Osteoblast (primary cell): Measurements from ENCODE around the gene SRP9. TPM values are rescaled to one million over a fixed set of nuclear protein-coding genes. Genes with fewer than 3 reads are reported as not detected.

Source experiments
- DNase-seq: peaks from one replicate; pipeline ENCODE4 v3.0.0; 2011; ENCODE audit warnings: low spot score, mixed read lengths; ENCODE audit not compliant: insufficient read length; ENCODE audit errors: missing footprints
- H2AFZ ChIP-seq: 2 replicates; pipeline ENCODE4 v1.6.0; 2011; ENCODE audit warnings: mild to moderate bottlenecking, low read length
- H3K27ac ChIP-seq: 2 replicates; pipeline ENCODE4 v1.5.1; 2011; ENCODE audit warnings: mild to moderate bottlenecking, low read depth, low read length, moderate library complexity
- H3K27me3 ChIP-seq: 2 replicates; pipeline ENCODE4 v1.6.0; 2012; ENCODE audit warnings: mild to moderate bottlenecking, control low read depth, inconsistent platforms, low read length, moderate library complexity; ENCODE audit not compliant: insufficient read depth
- H3K36me3 ChIP-seq: 2 replicates; pipeline ENCODE4 v1.5.1; 2011; ENCODE audit warnings: mild to moderate bottlenecking, low read length, control low read depth, moderate library complexity; ENCODE audit not compliant: insufficient read depth
- H3K4me1 ChIP-seq: 2 replicates; pipeline ENCODE4 v1.5.1; 2011; ENCODE audit warnings: mild to moderate bottlenecking, low read length, control low read depth, moderate library complexity; ENCODE audit not compliant: insufficient read depth
- H3K4me2 ChIP-seq: 2 replicates; pipeline ENCODE4 v1.6.0; 2011; ENCODE audit warnings: mild to moderate bottlenecking, low read length; ENCODE audit not compliant: insufficient read depth
- H3K4me3 ChIP-seq: fragments of 200-600 bp; sonication (generic); 3 replicates; pipeline ENCODE4 v1.5.1; 2012; ENCODE audit warnings: mild to moderate bottlenecking, low read length, inconsistent platforms; ENCODE audit not compliant: insufficient read depth
- H3K79me2 ChIP-seq: 2 replicates; pipeline ENCODE4 v1.6.0; 2012; ENCODE audit warnings: mild to moderate bottlenecking, low read length, control low read depth, inconsistent platforms; ENCODE audit not compliant: insufficient read depth
- H3K9me3 ChIP-seq: 2 replicates; pipeline ENCODE4 v1.5.1; 2011; ENCODE audit warnings: low read depth, low read length, control low read depth
- H4K20me1 ChIP-seq: 2 replicates; pipeline ENCODE4 v1.6.0; 2012; ENCODE audit warnings: mild to moderate bottlenecking, low read length, control low read depth; ENCODE audit not compliant: insufficient read depth
- small RNA-seq: library from RNA; depleted of rRNA; stranded (forward); fragments of <200 nt; gene quantifications from one replicate; pipeline ENCODE3, GENCODE V24; 2012
- total RNA-seq: library from RNA; depleted of rRNA; stranded (reverse); fragments of >200 nt; gene quantifications from 2 replicates; pipeline ENCODE4 v1.2.3, GENCODE V29; 2012
- TF ChIP-seq, protein P1 (sequence below): IDR thresholded peaks from 2 replicates; pipeline ENCODE4 v1.5.1; 2011; ENCODE audit warnings: mild to moderate bottlenecking, low read depth, low read length, moderate library complexity; ENCODE audit errors: extremely low read depth

The SRP9 gene
- total RNA-seq, 1 donor: 178 TPM

- Histone ChIP-seq H3K36me3 (peaks cover 4% of the 10 kb centered on the region), H3K4me1 (peaks cover 9% of the 10 kb centered on the region), H3K9me3 (no peaks in the 10 kb centered on the region), H4K20me1 (peaks cover 3% of the 10 kb centered on the region), H3K79me2 (no peaks in the 10 kb centered on the region), H2AFZ (no peak overlapping the region), H3K4me2 (no peak overlapping the region), H3K27ac (no peak overlapping the region), H3K4me3 (no peak overlapping the region), H3K27me3 (no peaks in the 10 kb centered on the region)
- TF ChIP-seq, protein P1, sequence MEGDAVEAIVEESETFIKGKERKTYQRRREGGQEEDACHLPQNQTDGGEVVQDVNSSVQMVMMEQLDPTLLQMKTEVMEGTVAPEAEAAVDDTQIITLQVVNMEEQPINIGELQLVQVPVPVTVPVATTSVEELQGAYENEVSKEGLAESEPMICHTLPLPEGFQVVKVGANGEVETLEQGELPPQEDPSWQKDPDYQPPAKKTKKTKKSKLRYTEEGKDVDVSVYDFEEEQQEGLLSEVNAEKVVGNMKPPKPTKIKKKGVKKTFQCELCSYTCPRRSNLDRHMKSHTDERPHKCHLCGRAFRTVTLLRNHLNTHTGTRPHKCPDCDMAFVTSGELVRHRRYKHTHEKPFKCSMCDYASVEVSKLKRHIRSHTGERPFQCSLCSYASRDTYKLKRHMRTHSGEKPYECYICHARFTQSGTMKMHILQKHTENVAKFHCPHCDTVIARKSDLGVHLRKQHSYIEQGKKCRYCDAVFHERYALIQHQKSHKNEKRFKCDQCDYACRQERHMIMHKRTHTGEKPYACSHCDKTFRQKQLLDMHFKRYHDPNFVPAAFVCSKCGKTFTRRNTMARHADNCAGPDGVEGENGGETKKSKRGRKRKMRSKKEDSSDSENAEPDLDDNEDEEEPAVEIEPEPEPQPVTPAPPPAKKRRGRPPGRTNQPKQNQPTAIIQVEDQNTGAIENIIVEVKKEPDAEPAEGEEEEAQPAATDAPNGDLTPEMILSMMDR: no peak
- no peak for DNase-seq
These were observed 61.2 kb downstream of the SRP9 start for GRCh38 chr1:225838793-225839192.

Small RNA genes lying within 50 kb of the gene (small RNA-seq; reads per million reads assigned to genes)
- not detected for gene RNU6-1304P

Other genes starting within 250 kb of the SRP9 start
- gene ENAH, start 124.7 kb upstream of the SRP9 start, total RNA-seq: 344 and 453 TPM in 2 replicates
- gene EPHX1, start 32.3 kb downstream of the SRP9 start, total RNA-seq: 67.0 and 77.2 TPM in 2 replicates
- gene TMEM63A, start 104.6 kb downstream of the SRP9 start, total RNA-seq: 23.2 and 31.5 TPM in 2 replicates
- gene LEFTY1, start 111.3 kb downstream of the SRP9 start, total RNA-seq: under 0.01 TPM in 1 of 2 replicates, not detected in the other
- 25.9 and 29.0 TPM in 2 replicates for gene PYCR2, start 146.4 kb downstream of the SRP9 start, total RNA-seq
- gene LEFTY2, start 163.4 kb downstream of the SRP9 start, total RNA-seq: not detected in 2 replicates
- 16.5 and 19.9 TPM in 2 replicates for gene SDE2, start 221.5 kb downstream of the SRP9 start, total RNA-seq